Tibial nerve (tissue), 4 donors: ENCODE results near the gene MTHFR. TPM values are rescaled to one million over a fixed set of nuclear protein-coding genes. Genes with fewer than 3 reads are reported as not detected.

Source experiments
- DNase-seq, 2 donors: peaks; one replicate each; pipeline ENCODE4 v3.0.0-alpha.2; 2019; ENCODE audit warnings: low spot score in 2 of 2
- H3K27ac ChIP-seq, 4 donors: fragments of 200-600 bp; sonication (generic) in 3 of 4; one replicate each; pipeline ENCODE4 v1.5.1; 2017 to 2019; ENCODE audit warnings: mild to moderate bottlenecking in 1 of 4
- H3K27me3 ChIP-seq, 2 donors: fragments of 200-600 bp; sonication (generic) in 1 of 2; one replicate each; pipeline versions ENCODE4 v1.5.1 to v1.6.0; 2017 to 2019
- H3K36me3 ChIP-seq, 3 donors: fragments of 200-600 bp; sonication (generic); one replicate each; pipeline ENCODE4 v1.5.1; 2018 to 2019
- H3K4me1 ChIP-seq, 4 donors: fragments of 200-600 bp; sonication (generic) in 3 of 4; one replicate each; pipeline ENCODE4 v1.5.1; 2017 to 2019
- H3K4me3 ChIP-seq, 4 donors: fragments of 200-600 bp; sonication (generic) in 3 of 4; one replicate each; pipeline ENCODE4 v1.5.1; 2017 to 2019; ENCODE audit warnings: mild to moderate bottlenecking in 1 of 4, moderate library complexity in 1 of 4
- H3K9me3 ChIP-seq, 4 donors: fragments of 200-600 bp; sonication (generic) in 3 of 4; one replicate each; pipeline ENCODE4 v1.5.1; 2017 to 2019
- CTCF ChIP-seq, 5 experiments: fragments of 200-600 bp in 3 of 5; fragments of 450-650 bp in 2 of 5; sonication (generic) in 3 of 5; IDR thresholded peaks; one replicate each; pipeline ENCODE4 v1.5.1; 2016 to 2019; ENCODE audit warnings: antibody characterized with exemption in 5 of 5, mild to moderate bottlenecking in 3 of 5, moderate library complexity in 2 of 5
- EP300 ChIP-seq, 2 donors: sonication (generic); formaldehyde crosslinking; IDR thresholded peaks; one replicate each; pipeline ENCODE4 v1.6.1; 2017; ENCODE audit warnings: antibody characterized with exemption in 2 of 2, mild to moderate bottlenecking in 1 of 2
- POLR2A ChIP-seq, 2 donors: fragments of 450-650 bp; IDR thresholded peaks; one replicate each; pipeline ENCODE4 v1.6.1; 2017; ENCODE audit warnings: antibody characterized with exemption in 2 of 2, mild to moderate bottlenecking in 2 of 2, moderate library complexity in 2 of 2
- WGBS, 2 donors: methylation state at CpG; one replicate each; pipeline ENCODE4 v1.1.5; 2018; 5-methylcytosine and 5-hydroxymethylcytosine counted together
- small RNA-seq: library from RNA; depleted of rRNA; stranded (forward); fragments of <200 nt; gene quantifications from one replicate; pipeline ENCODE3, GENCODE V24; 2016
- total RNA-seq, 4 donors: library from RNA; depleted of rRNA; stranded (reverse); fragments of >200 nt; gene quantifications; one replicate each; pipeline ENCODE4 v1.1.0, GENCODE V29; 2016

The MTHFR gene
- total RNA-seq, 4 donors from 2014 or later = 61.2 to 93.9 (median 69.9) TPM

DNA sequence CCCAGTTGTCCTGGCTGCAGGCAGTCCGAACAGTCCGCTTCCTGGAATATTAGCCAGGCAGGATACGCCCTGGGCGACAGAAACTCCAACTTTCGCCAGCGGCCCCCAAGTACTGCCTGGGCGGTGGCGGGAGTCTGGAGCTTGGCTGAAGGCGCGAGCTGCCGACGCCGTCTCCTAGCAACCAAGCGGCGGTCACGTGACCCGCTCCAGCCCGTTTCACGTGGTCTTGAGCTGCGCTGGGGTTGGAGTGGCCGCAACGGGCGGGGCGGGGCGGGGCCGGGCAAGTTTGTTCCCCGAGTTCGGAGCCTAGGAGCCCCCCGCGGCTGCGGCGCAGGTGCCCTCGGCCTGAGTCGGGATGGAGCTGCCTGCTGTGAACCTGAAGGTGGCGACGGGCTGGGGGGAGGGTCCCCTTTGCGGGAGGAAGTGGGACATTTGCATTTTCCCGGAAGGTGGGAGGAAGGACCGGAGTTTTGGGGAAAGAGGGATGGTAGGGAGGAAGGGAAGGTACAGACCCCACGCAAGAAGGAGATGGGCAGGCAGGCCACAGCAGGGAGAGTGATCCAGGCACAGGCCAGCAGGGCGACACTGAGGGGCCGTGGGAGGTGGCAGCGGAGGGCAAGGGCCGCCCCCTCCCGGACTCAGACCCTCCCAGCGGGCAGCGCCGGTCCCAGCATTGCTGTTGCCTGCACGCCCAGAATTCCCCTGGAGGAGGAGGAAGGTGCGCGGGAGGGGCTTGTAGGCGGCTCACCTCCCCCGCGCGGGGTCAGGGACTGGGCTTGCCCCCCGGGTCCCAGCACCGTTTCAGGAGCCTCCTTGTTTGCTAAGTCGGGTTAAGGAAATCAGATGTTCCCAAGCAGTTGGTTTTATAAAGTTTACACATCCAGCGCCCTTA is 69.7 kb downstream of the MTHFR start, which contains the start of gene AGTRAP:
Gene AGTRAP, plus strand, starts transcription at position 283 of the 892 bp plus-strand sequence. Its CDS starts 73 bp downstream, at position 356.
- Histone ChIP-seq H3K4me1 (peaks cover 0 to 75% (median 27%) of the 10 kb centered on the region in 4 donors), H3K27ac (peak within 1 kb of the TSS; percentile 88 to 98 (median 92)), H3K36me3 (no peaks in the 10 kb centered on the region), H3K9me3 (no peaks in the 10 kb centered on the region), H3K27me3 (no peaks in the 10 kb centered on the region), H3K4me3 (peak within 1 kb of the TSS; percentile 72 to 96 (median 88))
- DNase-seq = peak; percentile 93 to 95
- TF ChIP-seq CTCF (IDR thresholded peaks at IDR 0.05) (no peak), POLR2A (IDR thresholded peaks at IDR 0.05) (peak; percentile 70 to 71), EP300 (IDR thresholded peaks at IDR 0.05) (peak; percentile 84 to 86)
- WGBS, 2 donors = 0 to 1% methylated on average over 32 to 58 of the region's 59 CpGs

Small RNA genes lying within 50 kb of the gene (small RNA-seq; reads per million reads assigned to genes)
- not detected for gene RF02156
- not detected for gene RF02157
- not detected for gene RF02158

Other genes starting within 250 kb of the MTHFR start
- gene FBXO2, start 151.5 kb downstream of the MTHFR start, total RNA-seq = 10 to 100 TPM in 3 of 4 donors, 1 to 10 TPM in 1; 7.5 to 21.0 (median 15.6) TPM
- gene FBXO44, start 151.1 kb downstream of the MTHFR start, total RNA-seq = 10 to 100 TPM; 24.1 to 59.4 (median 35.7) TPM
- 10 to 100 TPM in 3 of 4 donors, 1 to 10 TPM in 1; 9.6 to 18.2 (median 13.8) TPM for gene FBXO6, start 141.8 kb downstream of the MTHFR start, total RNA-seq
- gene MAD2L2, start 124.8 kb downstream of the MTHFR start, total RNA-seq = 10 to 100 TPM; 28.2 to 56.1 (median 32.3) TPM
- gene DRAXIN, start 114.3 kb downstream of the MTHFR start, total RNA-seq = 1 to 10 TPM in 1 of 4 donors, under 1 TPM in 2, not detected in 1; under 0.01 to 1.2 (median 0.20) TPM
- 100 to 1,000 TPM in 1 of 4 donors, 10 to 100 TPM in 3; 35.6 to 118 (median 76.0) TPM for gene AGTRAP, start 69.8 kb downstream of the MTHFR start, total RNA-seq
- 10 to 100 TPM in 1 of 4 donors, 1 to 10 TPM in 2, not detected in 1; 4.4 to 13.8 (median 5.1) TPM for gene C1orf167, start 43.8 kb downstream of the MTHFR start, total RNA-seq
- 10 to 100 TPM; 24.3 to 30.3 (median 25.6) TPM for gene CLCN6, start 227 bp upstream of the MTHFR start, total RNA-seq
- gene NPPA, start 41.8 kb upstream of the MTHFR start, total RNA-seq = 1 to 10 TPM in 1 of 4 donors, not detected in 3; 3.0 TPM
- gene NPPB, start 53.0 kb upstream of the MTHFR start, total RNA-seq = not detected
- gene KIAA2013, start 120.5 kb upstream of the MTHFR start, total RNA-seq = 10 to 100 TPM; 50.0 to 73.7 (median 55.6) TPM
- gene PLOD1, start 128.8 kb upstream of the MTHFR start, total RNA-seq = 10 to 100 TPM; 52.8 to 87.9 (median 64.0) TPM
- 10 to 100 TPM; 53.8 to 71.6 (median 58.7) TPM for gene MFN2, start 174.5 kb upstream of the MTHFR start, total RNA-seq
- gene MIIP, start 213.5 kb upstream of the MTHFR start, total RNA-seq = 10 to 100 TPM; 53.3 to 95.4 (median 67.1) TPM